ENCODE results near the gene SEPTIN1.
"Not testable (repeated sequence)": the region's sequence is repeated elsewhere in the genome, so short reads cannot be mapped to it uniquely, and the experiment has no call there.

The SEPTIN1 gene

DNA sequence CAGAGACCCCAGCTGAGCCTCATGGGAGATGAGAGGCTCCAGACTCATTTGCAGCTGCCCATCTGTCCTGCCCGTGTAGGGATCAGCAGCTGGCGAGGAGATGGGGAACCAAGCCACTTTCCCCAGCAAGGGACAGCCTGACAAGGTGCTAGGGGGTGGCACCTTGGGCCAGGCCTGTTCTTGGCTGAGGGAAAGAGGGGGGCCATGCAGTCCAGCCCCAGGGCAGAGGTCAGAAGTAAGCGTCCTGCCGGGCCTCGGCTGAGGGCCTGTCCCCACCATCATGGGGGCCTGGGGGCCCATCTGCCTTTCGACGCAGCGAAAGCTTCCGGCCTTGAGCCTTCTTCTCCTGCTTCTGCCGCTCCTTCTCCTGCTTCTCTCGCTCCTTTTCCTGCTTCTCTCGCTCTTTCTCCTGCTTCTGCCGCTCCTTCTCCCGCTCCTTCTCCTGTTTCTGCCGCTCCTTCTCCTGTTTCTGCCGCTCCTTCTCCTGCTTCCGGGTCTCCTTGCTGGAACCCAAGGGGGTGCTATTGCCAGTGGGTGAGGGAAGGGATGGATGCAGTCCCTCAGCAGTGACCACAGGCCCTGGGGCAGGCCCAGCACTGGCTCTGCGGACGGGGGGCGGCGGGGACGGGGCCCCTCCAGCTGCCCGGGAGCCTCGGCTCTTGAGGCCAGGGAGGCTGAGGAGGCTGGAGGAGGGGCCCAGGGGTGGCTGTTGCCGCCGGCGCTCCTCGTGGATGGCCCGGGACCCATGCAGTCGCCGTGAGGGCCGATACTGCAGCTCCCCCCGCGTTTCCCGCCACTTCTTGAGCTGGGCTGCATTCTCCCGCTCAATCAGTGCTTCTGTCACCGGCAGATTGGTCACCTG, 24.4 kb downstream of the SEPTIN1 start:
- no peak for DNase-seq

DNA sequence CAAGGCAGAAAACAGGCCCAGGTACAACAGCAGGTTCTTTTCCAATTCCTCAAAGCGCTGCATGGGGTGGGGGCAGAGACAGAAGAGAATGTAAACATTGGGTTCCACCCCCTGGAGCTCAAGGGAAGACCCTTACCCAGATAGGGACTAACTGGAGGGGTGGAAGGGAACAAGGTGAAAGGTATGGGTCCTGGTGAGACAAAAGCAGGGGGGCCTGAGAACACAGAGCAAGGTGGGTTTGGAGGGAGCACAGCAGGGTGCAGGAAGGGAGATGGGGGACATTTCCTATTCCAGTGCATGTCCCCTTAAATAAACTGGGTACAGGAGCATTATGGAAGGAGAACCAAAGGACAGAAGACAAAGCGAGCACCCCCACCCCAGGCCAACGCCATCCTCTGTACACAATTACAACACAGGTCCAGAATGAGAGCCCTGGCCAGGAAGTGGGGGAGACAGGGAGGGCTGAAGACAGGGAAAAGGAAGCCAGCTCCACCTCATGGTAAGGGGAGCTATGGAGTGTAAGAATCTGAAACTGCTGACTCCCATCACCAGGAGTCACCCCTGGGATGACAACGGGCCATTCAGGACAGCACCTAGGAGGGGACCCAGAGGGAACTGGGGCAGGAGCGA, 25.2 kb downstream of the SEPTIN1 start:
- DNase-seq = no peak

- DNase-seq = peak in 26 of 51 donors; percentile 11 to 54 (median 30)
Measured at GRCh38 chr16:30356401-30357084, 25.8 kb downstream of the SEPTIN1 start.

GRCh38 chr16:30355954-30356308, 26.4 kb downstream of the SEPTIN1 start:
- DNase-seq = no peak

- DNase-seq = peak; percentile 49 to 98 (median 93)
Measured at GRCh38 chr16:30355144-30355953, 27.0 kb downstream of the SEPTIN1 start, which contains the start of gene CD2BP2. TSS of gene CD2BP2 (minus strand) at chr16:30355308. CDS start at chr16:30354681, 627 bp downstream.

- DNase-seq = peak in 2 of 51 donors; percentile 37 to 63
Measured at GRCh38 chr16:30354423-30355143, 27.8 kb downstream of the SEPTIN1 start.

DNA sequence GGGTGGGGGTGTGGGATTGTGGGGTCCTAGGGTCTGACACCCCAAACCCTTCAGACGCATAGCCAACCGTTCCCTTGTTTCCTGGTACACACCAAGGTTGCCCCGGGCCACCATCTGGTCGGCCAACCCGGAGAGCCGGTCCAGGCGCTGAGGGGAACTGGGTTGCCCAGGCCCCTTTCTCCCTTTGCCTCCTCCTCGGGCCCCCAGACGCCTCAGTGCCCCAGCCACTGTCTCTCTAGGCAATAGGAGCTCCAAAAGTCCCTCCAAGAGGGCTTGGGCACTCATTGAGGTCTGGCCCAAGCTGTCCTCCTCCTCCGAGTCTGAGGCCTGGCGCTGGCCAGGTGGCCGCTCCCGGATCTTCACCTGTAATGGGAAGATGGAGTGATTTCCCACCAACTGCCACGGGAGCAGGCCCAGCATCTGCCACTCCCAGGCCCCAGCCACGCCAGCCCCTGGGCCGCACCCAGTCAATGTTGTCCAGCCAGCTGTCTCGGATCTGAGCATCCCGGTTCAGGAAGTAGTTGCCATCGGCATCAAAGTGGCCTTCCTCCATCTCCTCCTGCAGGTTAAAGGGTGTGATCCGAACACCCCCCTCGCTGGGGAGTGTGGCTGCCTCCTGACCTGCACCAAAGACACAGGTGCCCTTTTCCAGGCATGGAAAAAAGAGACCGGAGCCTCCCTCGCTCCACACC, 28.8 kb downstream of the SEPTIN1 start:
- no peak for DNase-seq

GRCh38 chr16:30352488-30353401, 29.6 kb downstream of the SEPTIN1 start:
- no peak for DNase-seq

DNA sequence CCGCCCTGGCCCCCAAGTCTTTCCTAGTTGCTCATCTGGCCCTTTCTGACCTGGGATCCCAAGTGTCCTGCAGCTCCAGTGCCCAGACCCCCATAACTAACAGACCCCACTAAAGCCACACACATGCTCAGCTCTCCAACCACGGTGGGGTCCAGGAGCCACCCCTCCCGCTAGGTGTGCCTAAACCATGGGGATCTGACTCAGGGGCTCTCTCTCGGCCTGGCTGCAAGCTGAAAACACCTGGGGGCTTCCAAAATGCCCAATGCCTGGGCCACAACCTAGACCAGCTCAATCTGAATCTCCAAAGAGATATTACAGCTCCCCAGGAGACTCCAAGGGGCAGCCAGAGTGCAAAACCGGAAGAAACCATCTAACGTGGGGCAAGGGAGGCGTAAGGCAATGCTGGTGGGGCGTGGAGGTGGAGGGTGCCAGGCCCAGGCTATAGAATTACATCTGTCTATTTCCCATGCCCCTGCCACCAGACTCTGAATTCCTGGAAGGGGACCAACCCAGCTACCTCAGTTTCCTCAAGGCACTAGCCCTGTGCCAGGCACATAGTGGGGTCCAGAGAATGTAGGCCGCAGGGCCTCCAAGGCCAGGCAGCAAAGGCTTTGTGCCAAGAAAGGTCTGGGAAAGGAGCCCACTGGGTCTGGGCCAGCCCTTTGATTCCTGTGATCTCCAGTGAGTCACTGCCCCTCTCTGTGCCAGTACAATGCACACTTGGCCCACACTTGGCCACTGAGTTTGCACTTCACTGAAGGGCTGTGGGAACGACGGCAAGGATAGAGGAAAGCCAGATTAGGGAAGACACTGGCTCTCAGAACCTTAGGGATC, 30.6 kb downstream of the SEPTIN1 start:
- peak in 45 of 51 donors; percentile 15 to 91 (median 73) for DNase-seq

GRCh38 chr16:30351001-30351441, 31.3 kb downstream of the SEPTIN1 start:
- no peak for DNase-seq

- DNase-seq = no peak
Measured at GRCh38 chr16:30350134-30350871, 32.1 kb downstream of the SEPTIN1 start.

- DNase-seq = no peak
Measured at GRCh38 chr16:30349675-30350074, 32.7 kb downstream of the SEPTIN1 start.

- DNase-seq = no peak
Measured at GRCh38 chr16:30348929-30349328, 33.4 kb downstream of the SEPTIN1 start.

GRCh38 chr16:30348113-30348512, 34.2 kb downstream of the SEPTIN1 start:
- DNase-seq = no peak

GRCh38 chr16:30346286-30346685, 36.1 kb downstream of the SEPTIN1 start:
- DNase-seq = no peak

- DNase-seq = not testable (repeated sequence)
Measured at GRCh38 chr16:30343491-30343820, 38.9 kb downstream of the SEPTIN1 start.

Data from hypothalamus (tissue), 51 donors.